GM18909 (cell line): ENCODE data around the gene PPP1R9A.

Experiments used
- ATAC-seq: cut with Tn5 transposase; IDR thresholded peaks from one replicate; pipeline ENCODE4 v1.9.1; 2021; ENCODE audit warnings: mild to moderate bottlenecking; ENCODE audit not compliant: unreplicated experiment, poor library complexity

The PPP1R9A gene

GRCh38 chr7:95330204-95330960, 423.0 kb downstream of the PPP1R9A start:
- ATAC-seq: peak; percentile 98

GRCh38 chr7:95330961-95331337, 423.6 kb downstream of the PPP1R9A start:
- ATAC-seq: peak; percentile 46

- ATAC-seq: no peak
Observed at GRCh38 chr7:95334447-95334846, 427.1 kb downstream of the PPP1R9A start.

- ATAC-seq: no peak
Observed at GRCh38 chr7:95335093-95335492, 427.7 kb downstream of the PPP1R9A start.

- no peak for ATAC-seq
Observed at GRCh38 chr7:95338832-95339231, 431.4 kb downstream of the PPP1R9A start.

GRCh38 chr7:95340491-95340890, 433.1 kb downstream of the PPP1R9A start:
- ATAC-seq: no peak

- no peak for ATAC-seq
Observed at GRCh38 chr7:95342029-95342428, 434.6 kb downstream of the PPP1R9A start.

GRCh38 chr7:95342642-95343307, 435.4 kb downstream of the PPP1R9A start:
- ATAC-seq: no peak
